Right ventricle myocardium inferior (tissue), 1 donor: Measurements from ENCODE around the gene LDLRAD4. TPM values are rescaled to one million over a fixed set of nuclear protein-coding genes. Genes with fewer than 3 reads are reported as not detected.

Experiments
- ATAC-seq: fragments of 200-7000 bp; cut with Tn5 transposase; one replicate; pipeline ENCODE4 v1.9.1; 2020; ENCODE audit warnings: mild to moderate bottlenecking, moderate library complexity
- DNase-seq: peaks from one replicate; pipeline ENCODE4 v3.0.0; 2021; ENCODE audit errors: missing footprints
- intact Hi-C: fragments of 100-400 bp; cut with DNase I; formaldehyde crosslinking; loops from one replicate; pipeline ENCODE4 v1.11.0; 2022
- total RNA-seq: library from RNA; stranded (reverse); fragmentation: NEBNext Ultra II Directional; extraction: Animal tissue kit (Norgen Biotek cat#: 25700); gene quantifications from one replicate; pipeline ENCODE4 v1.2.1, GENCODE V29; 2021
- donor health status: DM: no; HTN: yes; CAD: no; lungs with severe emphysema.

LDLRAD4 gene
- total RNA-seq, 1 donor from 2014 or later: 29.6 TPM

DNA sequence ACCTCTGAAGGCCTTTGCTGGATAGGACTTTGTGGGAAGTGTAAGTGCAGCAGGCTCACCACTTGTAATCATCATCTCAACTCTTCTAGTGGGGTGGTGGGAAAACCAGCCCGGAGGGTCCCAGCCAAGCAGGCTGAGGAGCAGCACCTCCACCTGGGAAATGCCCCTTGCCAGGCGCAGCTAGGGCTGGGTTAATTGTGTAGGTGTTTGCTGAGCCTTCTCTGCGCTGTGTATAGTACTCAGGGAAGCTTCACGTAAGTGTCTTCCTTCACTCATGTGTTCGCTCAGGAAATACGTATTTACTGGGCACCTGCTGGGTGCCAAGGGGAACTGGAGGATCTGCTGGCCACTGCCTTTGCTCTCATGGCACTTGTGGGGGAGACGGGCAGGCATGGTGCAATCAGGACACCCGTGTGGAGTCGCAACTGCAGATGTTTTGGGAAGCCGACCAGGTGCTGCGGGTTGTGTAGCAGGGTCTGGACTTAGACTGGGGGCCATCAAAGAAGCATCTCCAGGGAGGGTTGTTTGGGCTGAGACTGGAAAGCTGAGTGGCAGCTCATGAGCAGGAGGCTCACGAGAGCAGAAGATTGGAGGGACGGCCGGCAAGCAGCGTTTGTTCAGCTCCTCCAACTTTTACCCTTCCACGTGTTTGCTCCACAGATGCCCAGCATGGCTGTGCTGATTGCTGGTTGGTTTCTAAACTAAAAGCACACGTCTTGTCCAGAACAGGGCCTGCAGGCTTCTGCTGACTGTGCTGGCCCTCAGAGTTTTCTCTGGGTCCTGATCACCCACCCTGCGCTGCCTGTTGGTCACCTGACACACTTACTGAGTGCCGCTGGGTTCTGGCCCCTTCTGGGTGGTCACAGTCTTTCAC, 164.6 kb downstream of the LDLRAD4 start:
- intact Hi-C loops: loop anchor here (5.0 kb wide), 1 partner anchor 34 kb away; no protein-coding TSS in a partner anchor
- ATAC-seq: no peak
- DNase-seq: no peak

DNA sequence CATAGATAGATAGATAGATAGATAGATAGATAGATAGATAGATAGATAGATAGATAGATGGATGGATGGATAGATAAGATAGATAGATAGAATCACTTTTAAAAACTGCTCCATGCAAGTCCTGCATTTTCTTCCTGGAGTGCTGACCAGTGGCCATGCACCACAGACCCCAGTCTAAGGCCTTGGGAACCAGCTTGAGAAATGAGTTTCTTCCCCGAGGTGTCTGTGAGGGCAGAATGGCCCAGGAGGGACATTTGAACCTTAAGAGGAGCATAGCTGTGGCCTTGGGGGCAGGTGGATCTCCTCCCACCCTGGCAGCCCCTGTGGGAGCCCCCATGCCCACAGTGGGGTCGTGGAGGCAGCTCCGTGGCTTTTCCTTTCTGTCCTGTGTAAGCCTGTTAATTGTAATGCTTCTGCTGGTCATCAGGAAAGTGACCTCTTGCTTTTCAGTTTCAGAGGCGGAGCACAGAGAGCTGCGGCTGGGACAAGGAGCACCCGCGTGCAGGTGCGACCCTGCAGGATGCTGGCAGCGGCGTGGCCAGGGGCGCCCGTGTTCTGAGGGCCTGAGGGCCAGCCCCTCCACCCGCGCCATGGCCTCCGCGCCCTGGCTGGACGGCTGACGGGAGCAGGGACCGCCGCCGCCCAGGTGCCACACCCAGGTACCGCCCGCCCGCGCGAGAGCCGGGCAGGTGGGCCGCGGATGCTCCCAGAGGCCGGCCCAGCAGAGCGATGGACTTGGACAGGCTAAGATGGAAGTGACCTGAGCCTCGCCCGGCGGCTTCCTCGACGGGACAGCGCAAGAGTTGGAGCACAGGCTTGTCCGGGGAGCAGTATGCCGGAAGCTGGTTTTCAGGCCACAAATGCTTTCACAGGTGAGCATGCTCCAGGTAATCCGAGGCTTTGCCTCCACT, 168.6 kb downstream of the LDLRAD4 start:
- intact Hi-C loops: no loop called here
- DNase-seq (peak; percentile 39), ATAC-seq (no peak)

DNA sequence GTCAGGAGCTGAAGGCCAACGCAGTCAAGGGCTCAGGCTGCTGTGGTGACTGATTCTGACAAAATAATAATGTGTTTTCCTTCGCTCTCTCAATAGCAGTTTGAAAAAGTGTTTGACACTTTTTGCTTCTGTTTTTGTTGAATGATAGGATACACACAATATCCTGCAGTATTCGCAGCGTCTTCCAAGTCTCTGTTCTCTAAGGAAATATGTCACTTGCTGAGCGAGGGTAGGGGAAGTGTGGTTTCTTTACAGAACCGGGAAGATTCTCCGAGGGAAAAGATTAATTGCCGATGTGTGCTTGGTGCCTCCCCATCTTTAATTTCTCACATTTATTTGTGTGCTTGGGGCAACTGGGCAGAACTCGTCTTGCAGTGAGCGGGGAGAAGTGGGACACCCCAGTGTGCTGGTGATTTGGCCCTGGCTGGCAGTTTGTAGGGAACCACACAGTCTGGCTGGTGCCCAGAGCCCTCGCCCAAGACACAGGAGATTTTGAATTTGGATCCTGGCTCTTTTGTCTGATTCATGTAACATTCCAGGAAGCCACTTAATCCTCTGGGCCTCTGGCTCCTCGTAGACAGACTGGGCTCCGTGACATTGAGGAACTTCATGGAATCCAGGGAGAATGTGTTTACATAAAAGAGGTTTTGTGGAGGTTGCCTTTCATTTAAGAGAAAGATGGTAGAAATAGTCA, 169.4 kb downstream of the LDLRAD4 start:
- ATAC-seq (no peak), DNase-seq (no peak)
- intact Hi-C loops: no loop called here

DNA sequence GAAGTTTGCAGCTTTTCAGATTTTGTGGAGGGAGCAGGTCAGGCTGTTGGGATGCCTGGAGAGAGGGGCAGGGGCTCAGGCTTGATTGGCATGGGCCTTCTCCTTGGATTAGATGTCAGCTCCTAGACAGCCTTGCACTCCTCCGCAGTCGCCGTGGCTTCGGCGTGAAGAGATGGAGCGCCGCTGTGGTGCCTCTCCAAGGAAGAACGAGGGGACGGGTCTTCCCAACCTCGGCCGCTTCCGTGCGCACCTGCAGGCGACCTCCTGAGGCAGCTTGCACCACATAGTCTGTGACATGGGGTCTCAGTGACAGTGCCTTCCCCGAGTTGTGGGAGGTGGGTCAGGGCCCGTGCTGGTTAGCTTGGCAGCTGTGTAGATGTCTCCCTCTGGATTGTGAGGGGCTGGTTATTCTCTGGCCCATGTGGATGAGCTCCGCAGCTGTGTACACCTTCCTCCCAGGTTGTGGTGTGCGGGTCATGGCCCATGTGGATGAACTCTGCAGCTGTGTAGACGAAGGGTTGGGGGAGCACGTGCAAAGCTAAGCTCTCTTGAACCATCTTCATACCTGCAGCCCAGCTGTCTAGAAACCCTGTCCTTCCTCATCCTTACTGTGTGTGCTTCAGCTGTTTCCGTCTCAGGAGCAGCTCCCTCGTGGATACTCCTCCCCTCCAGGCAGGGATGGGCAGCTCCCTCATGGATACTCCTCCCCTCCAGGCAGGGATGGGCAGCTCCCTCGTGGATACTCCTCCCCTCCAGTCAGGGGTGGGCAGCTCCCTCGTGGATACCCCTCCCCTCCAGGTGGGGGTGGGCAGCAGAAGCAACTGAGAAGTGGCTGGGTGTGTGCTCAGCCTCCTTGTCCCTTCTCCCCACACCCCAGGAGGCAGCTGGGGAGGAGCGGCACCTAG, 170.3 kb downstream of the LDLRAD4 start:
- no peak for DNase-seq
- intact Hi-C loops: no loop called here
- no peak for ATAC-seq

DNA sequence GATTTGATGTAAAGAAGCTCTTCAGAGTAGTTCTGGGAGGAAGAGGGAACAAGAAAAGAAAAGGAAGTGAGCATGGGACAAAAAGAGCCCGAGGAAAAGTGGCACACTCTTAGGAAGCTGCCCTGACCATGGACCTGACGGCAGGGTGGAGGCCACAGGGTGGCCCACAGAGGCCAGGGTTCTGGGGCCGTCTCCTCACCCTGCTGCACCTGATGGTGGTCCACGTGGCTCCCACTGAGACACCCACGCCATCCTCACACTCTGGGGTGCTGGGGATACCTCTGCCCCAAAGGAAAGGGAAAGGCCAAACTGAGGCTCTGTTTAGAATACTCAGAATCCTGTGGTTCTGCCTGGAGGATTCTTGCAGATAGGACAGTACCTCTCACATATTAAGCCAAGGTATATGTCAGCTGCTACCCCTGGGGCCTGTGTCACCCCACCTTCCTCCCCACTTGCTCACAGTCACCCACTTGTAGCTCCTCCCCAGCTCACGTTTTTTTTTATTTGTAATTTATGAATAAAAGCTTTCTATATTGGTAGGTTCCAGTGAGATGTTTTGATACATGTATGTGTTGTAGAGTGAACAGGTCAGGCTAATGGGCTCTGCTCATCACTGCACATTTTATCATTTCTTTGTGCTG, 171.1 kb downstream of the LDLRAD4 start:
- ATAC-seq (no peak), DNase-seq (no peak)
- intact Hi-C loops: no loop called here

DNA sequence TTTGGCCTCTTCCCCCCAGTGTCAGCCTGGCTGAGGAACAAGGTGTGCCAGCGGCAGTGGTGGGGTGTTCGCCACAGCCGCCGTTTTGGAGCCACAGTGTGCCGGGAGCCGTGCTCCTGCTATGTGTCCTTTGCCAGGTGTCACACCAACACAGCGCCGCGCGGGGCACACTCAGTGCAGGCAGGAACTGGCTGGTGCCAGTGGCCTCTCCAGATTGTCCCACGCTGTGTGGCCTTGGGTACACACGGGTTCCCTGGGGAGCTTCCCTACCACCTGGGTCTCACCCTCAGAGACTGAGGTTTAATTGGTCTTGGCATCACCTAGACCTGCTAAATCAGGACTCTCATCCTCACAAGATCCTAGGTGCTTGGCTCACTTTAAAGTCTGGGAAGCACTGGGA, 171.6 kb downstream of the LDLRAD4 start:
- ATAC-seq: no peak
- intact Hi-C loops: no loop called here
- no peak for DNase-seq

DNA sequence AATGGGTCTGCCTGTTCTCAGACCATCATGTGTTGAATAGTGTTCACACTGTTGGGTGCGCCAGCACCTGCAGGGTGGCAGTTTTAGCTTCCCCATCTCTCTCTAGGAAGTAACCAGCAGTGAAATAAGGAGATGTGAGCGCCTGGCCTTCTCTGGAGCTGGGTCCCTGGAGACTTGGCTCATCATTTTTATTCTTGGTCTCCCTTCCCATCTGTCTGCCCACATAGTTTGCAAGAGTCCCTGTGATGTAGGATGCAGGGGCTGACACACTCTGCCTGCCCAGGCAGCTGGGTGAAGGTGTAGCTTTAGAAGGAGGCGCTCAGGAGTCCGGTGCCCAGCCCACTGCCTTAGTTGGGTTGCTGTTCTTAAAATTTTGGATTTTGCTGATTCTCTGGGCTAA, 172.2 kb downstream of the LDLRAD4 start:
- intact Hi-C loops: no loop called here
- ATAC-seq (no peak), DNase-seq (no peak)

DNA sequence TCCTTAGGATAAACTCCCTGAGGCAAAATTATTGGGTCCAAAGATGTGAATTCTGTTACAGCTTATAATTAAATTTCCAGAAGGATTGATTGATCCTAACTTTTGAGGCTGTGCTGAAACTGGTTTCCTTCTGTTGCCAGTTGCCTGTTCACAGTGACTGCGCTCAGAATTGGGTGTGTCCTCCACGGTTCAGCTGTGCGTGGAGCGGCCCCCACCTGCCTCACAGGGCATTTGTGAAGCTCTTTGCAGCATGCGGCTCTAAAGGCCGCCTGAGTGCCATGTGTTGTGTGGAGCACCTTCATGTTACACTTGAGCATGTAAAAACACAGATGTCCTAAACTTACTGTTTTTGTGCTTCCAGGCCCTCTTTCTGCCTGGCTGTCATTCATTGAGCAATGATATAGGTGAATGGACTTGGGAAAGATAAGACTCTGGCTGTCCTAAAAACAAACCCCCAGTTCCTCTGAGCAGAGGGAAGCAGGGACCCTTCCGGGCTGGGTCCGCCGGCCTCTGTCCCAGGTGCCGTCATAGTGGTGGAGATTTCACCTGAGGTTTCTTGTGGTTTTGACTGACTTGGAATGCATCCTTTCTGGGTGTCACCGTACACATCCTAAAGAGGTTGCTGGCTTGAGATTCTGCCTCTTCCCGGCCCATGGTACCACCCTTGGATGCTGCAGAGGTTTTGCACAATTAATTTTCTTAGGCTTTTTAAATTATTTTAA, 173.6 kb downstream of the LDLRAD4 start:
- intact Hi-C loops: no loop called here
- DNase-seq (no peak), ATAC-seq (no peak)

DNA sequence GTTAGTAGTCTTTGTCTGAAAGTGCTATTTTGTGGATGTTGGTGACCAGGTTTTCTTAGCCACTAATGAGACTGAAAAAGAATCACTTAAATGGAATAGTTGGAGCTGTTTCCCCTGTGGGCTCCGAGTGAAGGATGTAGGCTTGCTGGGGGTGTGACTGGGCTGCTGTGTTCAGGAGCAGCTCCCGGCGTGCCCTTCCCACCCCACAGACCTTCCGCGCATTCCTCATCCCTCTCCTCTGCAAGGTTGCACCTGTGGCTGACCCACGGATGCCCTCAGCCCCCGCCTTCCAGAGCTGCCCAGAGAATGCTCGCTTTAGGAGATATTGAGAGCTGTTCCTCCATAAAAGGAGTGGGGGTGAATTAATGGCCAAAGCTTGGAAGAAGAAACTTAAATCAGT, 174.3 kb downstream of the LDLRAD4 start:
- ATAC-seq: no peak

DNA sequence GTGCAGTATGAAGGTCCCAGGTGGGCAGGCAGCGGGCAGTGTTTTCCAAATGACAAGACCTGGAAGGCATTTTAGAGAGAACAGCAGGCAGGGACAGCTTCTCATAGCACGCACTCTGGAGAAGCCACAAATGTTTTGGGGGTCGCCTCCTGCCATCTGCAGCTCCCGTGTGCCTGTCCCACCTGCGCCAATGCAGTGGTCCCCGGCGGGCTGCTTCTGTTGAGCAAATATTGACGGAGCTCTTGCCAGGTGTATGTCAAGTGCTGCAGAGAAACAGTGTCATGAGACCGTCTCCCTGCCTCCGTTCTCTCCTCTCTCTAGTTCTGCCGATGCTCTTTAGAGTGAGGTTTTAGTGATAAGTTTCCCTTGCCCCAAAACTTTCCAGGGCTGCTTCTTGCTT, 174.8 kb downstream of the LDLRAD4 start:
- intact Hi-C loops: no loop called here
- DNase-seq: no peak
- no peak for ATAC-seq

More for the DNA sequence above, 174.3 kb downstream of the LDLRAD4 start:
- intact Hi-C loops: no loop called here
- no peak for DNase-seq

DNA sequence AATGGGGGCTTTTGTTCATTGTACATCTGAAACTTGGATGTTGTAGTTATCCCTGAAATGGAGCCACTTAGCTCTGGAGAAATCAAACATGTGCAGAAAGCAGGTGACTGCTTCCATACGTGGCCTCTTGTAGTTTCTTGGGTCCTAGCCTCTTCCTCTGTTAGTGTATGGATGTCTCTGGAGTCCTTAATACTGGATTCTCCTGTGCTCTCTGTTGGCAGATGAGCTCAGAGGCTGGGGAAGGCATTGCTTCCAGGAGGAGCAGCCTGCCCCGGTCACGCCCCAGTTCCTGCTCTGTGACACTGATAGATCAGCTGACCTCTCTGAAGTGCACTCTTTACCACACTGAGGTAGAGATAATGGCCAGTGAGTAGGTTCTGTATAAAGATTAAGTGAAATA, 176.2 kb downstream of the LDLRAD4 start:
- DNase-seq (no peak), ATAC-seq (no peak)
- intact Hi-C loops: no loop called here

DNA sequence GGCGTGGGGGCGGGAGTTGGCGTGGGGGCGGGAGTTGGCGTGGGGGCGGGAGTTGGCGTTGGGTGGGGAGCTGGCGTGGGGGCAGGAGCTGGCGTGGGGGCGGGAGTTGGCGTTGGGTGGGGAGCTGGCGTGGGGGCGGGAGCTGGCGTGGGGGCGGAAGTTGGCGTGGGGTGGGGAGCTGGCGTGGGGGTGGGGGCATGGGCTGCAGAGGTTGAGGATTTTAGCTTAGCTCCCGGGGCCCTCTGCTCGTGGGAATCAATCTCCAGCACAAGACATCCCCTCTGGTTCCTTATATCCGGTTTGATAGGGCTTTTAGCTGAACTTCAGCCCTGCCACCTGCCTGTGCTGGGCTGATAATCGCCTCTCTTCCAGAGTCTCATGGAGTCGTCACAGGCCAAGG, 177.0 kb downstream of the LDLRAD4 start:
- intact Hi-C loops: no loop called here
- no peak for ATAC-seq
- no peak for DNase-seq

DNA sequence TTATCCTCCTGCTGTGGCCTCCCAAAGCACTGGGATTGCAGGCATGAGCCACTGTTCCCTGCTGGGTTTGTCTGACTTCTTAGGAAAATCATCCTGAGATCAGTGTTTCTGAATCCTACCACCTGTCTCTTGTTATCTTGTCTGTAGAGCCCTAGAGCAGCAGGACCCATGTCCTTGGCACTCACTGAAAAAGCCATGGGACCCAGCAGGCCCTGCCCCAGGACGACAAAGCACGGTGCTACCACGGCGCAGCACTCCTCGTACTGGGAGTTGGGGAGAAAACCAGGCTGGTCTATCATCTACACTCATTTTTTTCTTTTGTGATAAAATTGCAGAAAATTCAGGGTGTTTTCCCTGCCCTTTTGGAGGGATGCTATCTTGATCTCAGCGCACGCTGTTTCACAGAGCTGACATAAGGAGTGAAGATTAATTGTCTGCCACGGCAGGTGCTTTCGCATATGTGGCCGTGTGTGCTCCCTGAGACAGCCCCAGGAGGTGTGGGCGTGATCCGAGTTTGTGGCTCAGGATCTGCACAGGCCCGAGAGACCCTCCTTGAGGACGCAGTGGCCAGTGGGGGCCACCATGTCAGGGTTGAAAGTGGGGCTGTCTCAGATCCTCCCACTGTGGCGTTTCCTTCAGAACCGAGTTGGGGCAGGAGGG, 179.1 kb downstream of the LDLRAD4 start:
- DNase-seq: no peak
- intact Hi-C loops: no loop called here
- ATAC-seq: no peak

DNA sequence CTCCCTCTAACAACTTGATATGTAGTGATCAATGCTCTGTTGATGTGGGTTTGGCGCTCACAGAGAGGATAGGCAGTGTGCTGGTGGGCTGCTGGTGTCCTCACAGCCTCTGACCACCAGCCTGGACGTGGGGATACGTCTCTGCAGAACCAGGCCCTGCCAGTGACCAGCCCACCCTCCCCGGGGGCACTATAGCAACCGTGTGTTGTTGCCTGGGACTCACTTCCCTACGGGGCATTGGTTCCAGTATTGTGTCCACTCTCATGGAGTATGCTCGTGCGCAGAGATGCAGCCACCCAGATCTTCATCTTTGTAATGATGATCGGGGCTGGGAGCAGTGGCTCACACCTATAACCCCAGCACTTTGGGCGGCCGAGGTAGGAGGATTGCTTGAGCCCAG, 180.1 kb downstream of the LDLRAD4 start:
- intact Hi-C loops: no loop called here
- DNase-seq: no peak
- ATAC-seq: no peak

DNA sequence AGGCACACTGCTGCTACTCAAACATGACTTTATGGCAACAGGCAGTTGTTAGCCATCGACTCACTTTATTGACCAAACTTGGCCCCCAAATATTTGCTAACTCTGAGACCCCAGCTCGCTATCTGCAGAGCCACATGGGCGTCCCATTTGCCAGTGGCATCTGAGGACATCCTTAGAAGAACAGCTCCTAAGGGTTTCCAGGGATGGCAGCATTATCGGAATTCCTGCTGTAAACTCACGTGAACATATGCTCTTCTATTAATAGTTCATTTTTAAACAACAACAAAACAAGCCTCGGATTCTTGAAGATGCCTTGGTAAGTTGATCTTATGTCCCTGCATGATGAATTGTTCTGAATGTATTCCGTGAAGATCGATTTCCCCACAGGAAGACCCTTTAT, 181.0 kb downstream of the LDLRAD4 start:
- intact Hi-C loops: no loop called here
- ATAC-seq: no peak
- no peak for DNase-seq

DNA sequence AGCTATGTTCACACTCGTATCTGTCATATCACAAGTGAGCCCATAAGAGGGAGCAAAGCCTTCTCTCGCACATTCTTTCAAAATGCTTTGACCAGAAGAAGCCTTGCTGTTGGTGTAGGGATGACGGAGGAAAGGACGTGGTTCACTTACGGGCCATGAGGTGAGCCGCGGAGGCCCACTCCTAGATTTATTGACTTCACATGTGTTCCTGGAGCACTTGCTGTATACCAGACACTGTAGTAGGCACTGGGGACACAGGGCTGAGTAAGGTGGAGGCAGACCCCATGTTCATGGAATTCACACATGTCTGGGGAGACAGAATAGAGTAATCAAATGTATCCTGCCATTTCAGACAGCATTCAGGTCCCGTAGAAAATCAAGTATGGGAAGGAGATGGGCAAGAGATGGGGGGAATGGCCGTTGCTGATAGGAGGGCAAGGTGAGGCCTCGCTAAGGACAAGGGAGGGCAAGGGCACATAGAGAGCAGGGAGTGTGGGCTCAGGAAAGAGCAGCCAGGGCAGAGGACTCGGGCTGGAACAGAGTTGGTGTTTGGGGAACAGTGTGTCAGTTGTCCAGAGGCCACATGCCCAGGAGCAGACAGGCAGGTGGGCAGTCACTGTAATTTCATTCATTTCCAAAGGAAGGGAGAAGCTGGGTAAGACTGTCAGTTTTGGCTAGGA, 182.2 kb downstream of the LDLRAD4 start:
- intact Hi-C loops: no loop called here
- DNase-seq (no peak), ATAC-seq (no peak)
